Stomach (tissue), 9 donors: ENCODE data around the gene FHOD3. TPM values are rescaled to one million over a fixed set of nuclear protein-coding genes. Genes with fewer than 3 reads are reported as not detected.

Source experiments
- DNase-seq, 2 donors: peaks; one replicate each; pipeline versions ENCODE4 v3.0.0 to v3.0.0-alpha.2; 2013 to 2019
- H3K27ac ChIP-seq, 5 donors: fragments of 200-600 bp in 4 of 5; sonication (generic) in 4 of 5; one replicate each; pipeline ENCODE4 v1.5.1; 2013 to 2019; ENCODE audit warnings: mild to moderate bottlenecking in 1 of 5, moderate library complexity in 1 of 5
- H3K27me3 ChIP-seq, 3 donors: fragments of 200-600 bp; sonication (generic); one replicate each; pipeline ENCODE4 v1.5.1; 2017 to 2019; ENCODE audit warnings: mixed run types in 1 of 3
- H3K36me3 ChIP-seq, 4 donors: fragments of 200-600 bp; sonication (generic); 1 replicate in 3 of 4; 2 replicates in 1 of 4; pipeline ENCODE4 v1.5.1; 2016 to 2019
- H3K4me1 ChIP-seq, 4 donors: fragments of 200-600 bp; sonication (generic); one replicate each; pipeline ENCODE4 v1.5.1; 2016 to 2019
- H3K4me3 ChIP-seq, 4 donors: fragments of 200-600 bp; sonication (generic) in 3 of 4; one replicate each; pipeline ENCODE4 v1.5.1; 2016 to 2019; ENCODE audit warnings: mild to moderate bottlenecking in 1 of 4
- H3K9me3 ChIP-seq, 4 donors: fragments of 200-600 bp; sonication (generic); one replicate each; pipeline ENCODE4 v1.5.1; 2016 to 2019
- CTCF ChIP-seq, 7 experiments: fragments of 450-650 bp in 4 of 7; fragments of 200-600 bp in 3 of 7; sonication (generic) in 3 of 7; IDR thresholded peaks; one replicate each; pipeline ENCODE4 v1.5.1; 2016 to 2019; ENCODE audit warnings: antibody characterized with exemption in 7 of 7, control low read depth in 2 of 7, mild to moderate bottlenecking in 1 of 7
- EP300 ChIP-seq: sonication (generic); formaldehyde crosslinking; IDR thresholded peaks from one replicate; pipeline ENCODE4 v1.6.1; 2017; ENCODE audit warnings: antibody characterized with exemption
- POLR2A ChIP-seq, 4 donors: fragments of 450-650 bp; IDR thresholded peaks; one replicate each; pipeline ENCODE4 v1.6.1; 2016; ENCODE audit warnings: antibody characterized with exemption in 4 of 4, control low read depth in 2 of 4, mild to moderate bottlenecking in 1 of 4, moderate library complexity in 1 of 4
- POLR2AphosphoS5 ChIP-seq, 3 donors: sonication (generic); formaldehyde crosslinking; IDR thresholded peaks; one replicate each; pipeline ENCODE4 v1.6.1; 2016; ENCODE audit warnings: antibody characterized with exemption in 3 of 3
- WGBS, 5 donors: extraction: QIAGEN DNeasy Blood & Tissue Kit in 3 of 5; methylation state at CpG; one replicate each; pipeline versions ENCODE4 v1.1.5 to v1.1.7; 2013 to 2018; 5-methylcytosine and 5-hydroxymethylcytosine counted together
- intact Hi-C: fragments of 100-400 bp; cut with DNase I; formaldehyde crosslinking; loops from one replicate; pipeline ENCODE4 v1.15.1; 2023; ENCODE audit warnings: low total_unique reads
- polyA plus RNA-seq, 3 donors: library from polyadenylated mRNA; stranded (reverse); fragments of 200-250 nt; gene quantifications; one replicate each; pipeline ENCODE4 v1.2.3, GENCODE V29; 2013
- total RNA-seq, 5 donors: library from RNA; depleted of rRNA; stranded (reverse); fragments of >200 nt; gene quantifications; one replicate each; pipeline versions ENCODE4 v1.1.0 to v1.2.3, GENCODE V29; 2014 to 2016
- donor health status: healthy with polysubstance abuse.
- donor health status: Bipolar disorder and iron deficiency.
- donor health status: healthy.

The FHOD3 gene
- total and polyA plus RNA-seq, 8 donors: under 0.01 to 9.1 (median 4.6) TPM

GRCh38 chr18:36685580-36685979 lies 388.1 kb downstream of the FHOD3 start:
- no peaks in the 10 kb centered on the region for H3K27me3 ChIP-seq
- no peak for DNase-seq
- 81 to 89% (median 82%) methylated on average over 2 of the region's 2 CpGs for WGBS, 5 donors
- TF ChIP-seq POLR2A (IDR thresholded peaks at IDR 0.05) (no peak), EP300 (no peak), POLR2AphosphoS5 (IDR thresholded peaks at IDR 0.05) (no peak), CTCF (IDR thresholded peaks at IDR 0.05) (no peak)
- no peaks in the 10 kb centered on the region for H3K36me3 ChIP-seq
- H3K4me3 ChIP-seq: no peak overlapping the region
- peaks cover 0 to 14% (median 5%) of the 10 kb centered on the region in 4 donors for H3K9me3 ChIP-seq
- intact Hi-C loops: loop anchor here (10.0 kb wide), 1 partner anchor 69 kb away; no protein-coding TSS in a partner anchor
- H3K27ac ChIP-seq: no peak overlapping the region
- H3K4me1 ChIP-seq: no peaks in the 10 kb centered on the region

- peaks cover 0 to 3% (median 0%) of the 10 kb centered on the region in 3 donors for H3K27me3 ChIP-seq
- H3K9me3 ChIP-seq: peaks cover 0 to 14% (median 5%) of the 10 kb centered on the region in 4 donors
- no peak overlapping the region for H3K27ac ChIP-seq
- no peak overlapping the region for H3K4me3 ChIP-seq
- 44 to 55% (median 46%) methylated on average over 3 of the region's 3 CpGs for WGBS, 5 donors
- DNase-seq: peak; percentile 65 to 83
- peaks cover 0 to 14% (median 7%) of the 10 kb centered on the region in 4 donors for H3K4me1 ChIP-seq
- no peaks in the 10 kb centered on the region for H3K36me3 ChIP-seq
- TF ChIP-seq CTCF (IDR thresholded peaks at IDR 0.05) (peak in 5 of 7 experiments; percentile 47 to 84 (median 81)), EP300 (no peak), POLR2A (IDR thresholded peaks at IDR 0.05) (no peak), POLR2AphosphoS5 (IDR thresholded peaks at IDR 0.05) (no peak)
- intact Hi-C loops: loop anchor here (10.0 kb wide), 1 partner anchor 67 kb away; no protein-coding TSS in a partner anchor
Observed at GRCh38 chr18:36688020-36688965, 390.8 kb downstream of the FHOD3 start.

GRCh38 chr18:36692371-36692770 lies 394.9 kb downstream of the FHOD3 start:
- TF ChIP-seq CTCF (IDR thresholded peaks at IDR 0.05): no peak
- peak overlapping the region in 3 of 5 donors; percentile 40 to 65 (median 60) for H3K27ac ChIP-seq
- H3K4me1 ChIP-seq: peaks cover 0 to 24% (median 8%) of the 10 kb centered on the region in 4 donors
- H3K27me3 ChIP-seq: peaks cover 0 to 3% (median 0%) of the 10 kb centered on the region in 3 donors
- H3K4me3 ChIP-seq: no peak overlapping the region
- no peaks in the 10 kb centered on the region for H3K36me3 ChIP-seq
- 46 to 78% (median 65%) methylated on average over 2 of the region's 2 CpGs for WGBS, 5 donors
- intact Hi-C loops: no loop called here
- no peaks in the 10 kb centered on the region for H3K9me3 ChIP-seq
- DNase-seq: peak in 1 of 2 donors; percentile 57

- H3K27me3 ChIP-seq: peaks cover 0 to 3% (median 0%) of the 10 kb centered on the region in 3 donors
- peak overlapping the region; percentile 40 to 65 (median 46) for H3K27ac ChIP-seq
- H3K36me3 ChIP-seq: no peaks in the 10 kb centered on the region
- peak overlapping the region in 2 of 4 donors; percentile 7 to 19 for H3K4me3 ChIP-seq
- DNase-seq: peak in 1 of 2 donors; percentile 27
- intact Hi-C loops: no loop called here
- H3K9me3 ChIP-seq: no peaks in the 10 kb centered on the region
- no peak for TF ChIP-seq CTCF (IDR thresholded peaks at IDR 0.05)
- TF ChIP-seq POLR2A (IDR thresholded peaks at IDR 0.05): no peak
- no peak for TF ChIP-seq POLR2AphosphoS5 (IDR thresholded peaks at IDR 0.05)
- WGBS, 5 donors: 38 to 57% (median 53%) methylated on average over 9 of the region's 9 CpGs
- peaks cover 0 to 24% (median 8%) of the 10 kb centered on the region in 4 donors for H3K4me1 ChIP-seq
Observed at GRCh38 chr18:36692921-36693332, 395.4 kb downstream of the FHOD3 start.
